Transverse colon (tissue), 4 donors: Measurements from ENCODE around the gene FRYL. TPM values are rescaled to one million over a fixed set of nuclear protein-coding genes. Genes with fewer than 3 reads are reported as not detected.

Experiments
- DNase-seq: peaks from one replicate; pipeline ENCODE4 v3.0.0-alpha.2; 2019
- H3K27ac ChIP-seq, 4 donors: fragments of 200-600 bp; sonication (generic); 2 replicates each; pipeline ENCODE4 v1.5.1; 2016 to 2018; ENCODE audit warnings: inconsistent platforms in 4 of 4
- H3K27me3 ChIP-seq: fragments of 200-600 bp; sonication (generic); 2 replicates; pipeline ENCODE4 v1.5.1; 2017; ENCODE audit warnings: inconsistent platforms
- H3K36me3 ChIP-seq, 4 donors: fragments of 200-600 bp; sonication (generic); 2 replicates each; pipeline ENCODE4 v1.5.1; 2017 to 2019; ENCODE audit warnings: inconsistent platforms in 4 of 4
- H3K4me1 ChIP-seq, 4 donors: fragments of 200-600 bp; sonication (generic); 2 replicates each; pipeline ENCODE4 v1.5.1; 2017 to 2020; ENCODE audit warnings: inconsistent platforms in 4 of 4
- H3K4me3 ChIP-seq, 4 donors: fragments of 200-600 bp; sonication (generic); 1 replicate in 1 of 4; 2 replicates in 3 of 4; pipeline versions ENCODE4 v1.5.1 to v1.6.1; 2017 to 2019; ENCODE audit warnings: inconsistent platforms in 4 of 4
- H3K9me3 ChIP-seq, 2 donors: fragments of 200-600 bp; sonication (generic); 2 replicates each; pipeline ENCODE4 v1.5.1; 2017 to 2019; ENCODE audit warnings: inconsistent platforms in 2 of 2
- EP300 ChIP-seq: sonication (generic); formaldehyde crosslinking; IDR thresholded peaks from one replicate; pipeline ENCODE4 v1.6.1; 2017; ENCODE audit warnings: antibody characterized with exemption, low read depth
- POLR2A ChIP-seq: fragments of 450-650 bp; IDR thresholded peaks from one replicate; pipeline ENCODE4 v1.6.1; 2016; ENCODE audit warnings: antibody characterized with exemption, mild to moderate bottlenecking, moderate library complexity
- POLR2AphosphoS5 ChIP-seq, 3 donors: sonication (generic); formaldehyde crosslinking; IDR thresholded peaks; one replicate each; pipeline ENCODE4 v1.6.1; 2016; ENCODE audit warnings: antibody characterized with exemption in 3 of 3
- WGBS, 2 donors: methylation state at CpG; one replicate each; pipeline ENCODE4 v1.1.5; 2018; ENCODE audit warnings: low coverage in 1 of 2; 5-methylcytosine and 5-hydroxymethylcytosine counted together
- in situ Hi-C, 4 donors: fragments of 200-750 bp; cut with MboI; loops; one replicate each; pipeline versions ENCODE4 v1.15.0 to v1.15.1; 2017; ENCODE audit warnings: low sequenced_read_pairs in 3 of 4, low pct_ligation_motif_present in 1 of 4, low pct_unique_long_range_greater_than_20kb in 1 of 4
- intact Hi-C: fragments of 100-400 bp; cut with DNase I; formaldehyde crosslinking; loops from one replicate; pipeline ENCODE4 v1.15.1; 2023; ENCODE audit warnings: low total_unique reads
- total RNA-seq, 4 donors: library from RNA; depleted of rRNA; stranded (reverse); fragments of >200 nt; gene quantifications; one replicate each; pipeline ENCODE4 v1.1.0, GENCODE V29; 2016
- TF ChIP-seq, protein P1 (sequence below), 5 experiments: fragments of 200-600 bp in 3 of 5; fragments of 450-650 bp in 2 of 5; sonication (generic) in 3 of 5; IDR thresholded peaks; 1 replicate in 2 of 5; 2 replicates in 3 of 5; pipeline ENCODE4 v1.5.1; 2016 to 2017; ENCODE audit warnings: antibody characterized with exemption in 5 of 5, inconsistent platforms in 3 of 5, mild to moderate bottlenecking in 2 of 5, moderate library complexity in 1 of 5

The FRYL gene
- total RNA-seq, 4 donors from 2014 or later, result 477 to 645 (median 545) TPM

DNA sequence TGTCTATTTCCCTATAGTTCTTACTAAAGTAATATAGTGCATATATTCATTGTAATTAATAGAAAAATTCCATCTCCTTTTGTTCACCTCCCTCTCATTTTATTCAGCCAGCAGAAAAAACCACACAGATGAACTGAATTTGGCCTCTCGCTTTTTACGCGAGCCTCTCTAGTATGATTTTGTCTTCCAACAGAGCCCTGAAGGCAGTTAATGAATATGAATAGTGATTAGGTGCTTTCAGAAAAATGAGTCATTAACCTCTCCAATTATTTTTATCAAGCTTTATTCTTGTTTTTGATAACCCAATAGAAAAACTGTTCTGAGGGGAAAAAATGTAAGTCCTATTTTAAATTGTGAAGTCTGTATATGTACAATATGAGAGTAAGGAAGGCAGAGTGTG lies 215.9 kb downstream of the FRYL start:
- Histone ChIP-seq H3K9me3 (no peaks in the 10 kb centered on the region), H3K27ac (no peak overlapping the region), H3K27me3 (no peaks in the 10 kb centered on the region), H3K4me3 (no peak overlapping the region), H3K4me1 (no peaks in the 10 kb centered on the region), H3K36me3 (peaks cover 0 to 89% (median 40%) of the 10 kb centered on the region in 4 donors)
- DNase-seq, result no peak
- in situ Hi-C loops, result no loop called here
- 91 to 100% methylated on average over 3 of the region's 3 CpGs for WGBS, 2 donors
- intact Hi-C loops, result no loop called here
- no peak for TF ChIP-seq POLR2A
- no peak for TF ChIP-seq EP300
- TF ChIP-seq, protein P1, sequence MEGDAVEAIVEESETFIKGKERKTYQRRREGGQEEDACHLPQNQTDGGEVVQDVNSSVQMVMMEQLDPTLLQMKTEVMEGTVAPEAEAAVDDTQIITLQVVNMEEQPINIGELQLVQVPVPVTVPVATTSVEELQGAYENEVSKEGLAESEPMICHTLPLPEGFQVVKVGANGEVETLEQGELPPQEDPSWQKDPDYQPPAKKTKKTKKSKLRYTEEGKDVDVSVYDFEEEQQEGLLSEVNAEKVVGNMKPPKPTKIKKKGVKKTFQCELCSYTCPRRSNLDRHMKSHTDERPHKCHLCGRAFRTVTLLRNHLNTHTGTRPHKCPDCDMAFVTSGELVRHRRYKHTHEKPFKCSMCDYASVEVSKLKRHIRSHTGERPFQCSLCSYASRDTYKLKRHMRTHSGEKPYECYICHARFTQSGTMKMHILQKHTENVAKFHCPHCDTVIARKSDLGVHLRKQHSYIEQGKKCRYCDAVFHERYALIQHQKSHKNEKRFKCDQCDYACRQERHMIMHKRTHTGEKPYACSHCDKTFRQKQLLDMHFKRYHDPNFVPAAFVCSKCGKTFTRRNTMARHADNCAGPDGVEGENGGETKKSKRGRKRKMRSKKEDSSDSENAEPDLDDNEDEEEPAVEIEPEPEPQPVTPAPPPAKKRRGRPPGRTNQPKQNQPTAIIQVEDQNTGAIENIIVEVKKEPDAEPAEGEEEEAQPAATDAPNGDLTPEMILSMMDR (IDR thresholded peaks at IDR 0.05), result no peak
- TF ChIP-seq POLR2AphosphoS5 (IDR thresholded peaks at IDR 0.05), result no peak

DNA sequence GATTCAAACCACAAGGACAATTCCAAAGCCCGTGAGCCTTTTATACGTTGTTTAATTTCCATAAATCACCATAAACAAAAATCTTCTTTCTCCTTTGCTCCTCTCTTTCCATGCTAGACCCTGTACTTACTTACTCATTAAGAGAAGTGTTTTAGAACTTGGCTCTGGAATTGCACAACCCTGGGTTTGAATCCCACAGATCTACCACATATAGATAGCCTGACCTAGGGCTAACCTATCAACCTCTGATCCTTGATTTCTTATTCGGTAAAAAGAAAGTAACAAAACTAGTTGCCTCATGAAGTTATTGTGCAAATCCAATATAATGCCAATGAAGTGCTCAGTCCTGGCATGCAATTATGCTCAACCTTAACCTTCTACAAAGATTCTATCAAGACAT lies 221.3 kb downstream of the FRYL start:
- intact Hi-C loops (no loop called here), in situ Hi-C loops (no loop called here)
- no peak overlapping the region for H3K4me3 ChIP-seq
- DNase-seq, result no peak
- TF ChIP-seq POLR2AphosphoS5 (IDR thresholded peaks at IDR 0.05) (no peak), EP300 (no peak), POLR2A (no peak)
- TF ChIP-seq, protein P1 (IDR thresholded peaks at IDR 0.05), result no peak
- H3K4me1 ChIP-seq, result no peaks in the 10 kb centered on the region
- no peaks in the 10 kb centered on the region for H3K27me3 ChIP-seq
- 94 to 95% methylated on average over 3 of the region's 3 CpGs for WGBS, 2 donors
- H3K9me3 ChIP-seq, result no peaks in the 10 kb centered on the region
- no peak overlapping the region for H3K27ac ChIP-seq
- peaks cover 0 to 82% (median 39%) of the 10 kb centered on the region in 4 donors for H3K36me3 ChIP-seq

DNA sequence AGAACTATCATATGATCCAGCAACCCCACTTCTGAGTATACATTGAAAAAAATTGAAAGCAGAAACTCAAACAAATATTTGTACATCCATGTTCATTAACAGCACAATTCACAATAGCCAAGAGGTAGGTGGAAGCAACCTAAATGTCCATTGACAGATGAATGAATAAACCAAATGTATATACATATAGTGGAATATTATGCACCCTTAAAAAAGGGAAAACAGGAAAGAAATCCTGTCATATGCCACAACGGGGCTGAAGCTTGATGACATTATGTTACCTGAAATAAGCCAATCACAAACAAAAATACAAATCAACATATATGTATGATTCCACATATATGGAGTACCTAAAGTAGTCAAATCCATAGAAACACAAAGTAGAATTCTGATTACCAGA lies 222.1 kb downstream of the FRYL start:
- Histone ChIP-seq H3K27me3 (no peaks in the 10 kb centered on the region), H3K27ac (no peak overlapping the region), H3K4me1 (no peaks in the 10 kb centered on the region), H3K9me3 (no peaks in the 10 kb centered on the region), H3K36me3 (peaks cover 0 to 84% (median 36%) of the 10 kb centered on the region in 4 donors), H3K4me3 (no peak overlapping the region)
- no peak for DNase-seq
- in situ Hi-C loops (no loop called here), intact Hi-C loops (no loop called here)
- no peak for TF ChIP-seq EP300
- TF ChIP-seq, protein P1 (IDR thresholded peaks at IDR 0.05), result no peak
- TF ChIP-seq POLR2AphosphoS5 (IDR thresholded peaks at IDR 0.05), result no peak
- no peak for TF ChIP-seq POLR2A
- 91 to 100% methylated on average over 1 of the region's 1 CpG for WGBS, 2 donors

DNA sequence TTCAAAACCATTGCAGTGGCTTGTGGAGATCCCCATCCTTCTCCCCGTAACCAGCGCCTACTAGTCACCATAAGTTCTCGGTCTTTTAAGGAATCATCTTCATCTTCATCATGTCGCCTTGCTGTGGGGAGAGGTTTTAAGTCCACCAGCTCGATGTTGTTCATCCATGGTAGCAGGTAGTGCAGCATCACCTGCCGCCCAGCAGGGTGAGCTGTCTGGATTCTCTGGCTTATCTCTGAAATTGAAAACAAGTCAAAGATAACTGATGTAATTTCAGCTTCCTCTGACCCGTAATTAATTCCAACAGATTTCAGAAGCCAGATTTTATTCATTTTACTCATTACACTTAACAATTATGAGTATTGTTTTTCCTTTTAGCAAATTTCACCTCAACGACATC lies 222.6 kb downstream of the FRYL start:
- WGBS, 2 donors, result 84 to 87% methylated on average over 7 to 8 of the region's 8 CpGs
- intact Hi-C loops, result no loop called here

More for the DNA sequence above, 222.6 kb downstream of the FRYL start:
- Histone ChIP-seq H3K27ac (no peak overlapping the region), H3K4me1 (no peaks in the 10 kb centered on the region), H3K9me3 (no peaks in the 10 kb centered on the region), H3K4me3 (no peak overlapping the region), H3K36me3 (peaks cover 0 to 84% (median 36%) of the 10 kb centered on the region in 4 donors), H3K27me3 (no peaks in the 10 kb centered on the region)
- in situ Hi-C loops, result no loop called here
- TF ChIP-seq EP300 (no peak), POLR2A (no peak), POLR2AphosphoS5 (IDR thresholded peaks at IDR 0.05) (no peak)
- TF ChIP-seq, protein P1 (IDR thresholded peaks at IDR 0.05), result peak in 1 of 5 experiments; percentile 5
- no peak for DNase-seq
